HG03378 (cell line): ENCODE data around the gene SLC6A20.
A peak's percentile ranks its signal among the peaks of the same experiment; 100 is the strongest.

ENCODE experiments used
- ATAC-seq: cut with Tn5 transposase; IDR thresholded peaks from one replicate; pipeline ENCODE4 v1.9.1; 2021; ENCODE audit warnings: mild to moderate bottlenecking, moderate library complexity; ENCODE audit not compliant: unreplicated experiment

The SLC6A20 gene

GRCh38 chr3:45795882-45796765 lies at the start of gene SLC6A20:
Gene SLC6A20, minus strand, starts transcription at chr3:45796536. Its CDS starts 117 bp downstream, at chr3:45796419.
- ATAC-seq, result no peak

GRCh38 chr3:45844616-45845015 lies 48.3 kb upstream of the SLC6A20 start:
- no peak for ATAC-seq

- ATAC-seq, result no peak
Measured at GRCh38 chr3:45842851-45843625, 46.7 kb upstream of the SLC6A20 start.

GRCh38 chr3:45841757-45842491 lies 45.6 kb upstream of the SLC6A20 start, which contains the start of gene LZTFL1:
Gene LZTFL1, minus strand, starts transcription at chr3:45842119. Its CDS starts 128 bp downstream, at chr3:45841991.
- peak; percentile 87 for ATAC-seq

GRCh38 chr3:45841420-45841756 lies 45.1 kb upstream of the SLC6A20 start:
- ATAC-seq, result no peak

- ATAC-seq, result no peak
Measured at GRCh38 chr3:45838466-45838865, 42.1 kb upstream of the SLC6A20 start.

- no peak for ATAC-seq
Measured at GRCh38 chr3:45832699-45833098, 36.4 kb upstream of the SLC6A20 start.

- no peak for ATAC-seq
Measured at GRCh38 chr3:45830121-45830520, 33.8 kb upstream of the SLC6A20 start.

GRCh38 chr3:45826908-45827307 lies 30.6 kb upstream of the SLC6A20 start:
- ATAC-seq, result no peak

GRCh38 chr3:45826321-45826720 lies 30.0 kb upstream of the SLC6A20 start:
- no peak for ATAC-seq

GRCh38 chr3:45821127-45821526 lies 24.8 kb upstream of the SLC6A20 start:
- no peak for ATAC-seq

GRCh38 chr3:45819543-45819942 lies 23.2 kb upstream of the SLC6A20 start:
- ATAC-seq, result no peak

- ATAC-seq, result no peak
Measured at GRCh38 chr3:45817831-45818522, 21.6 kb upstream of the SLC6A20 start.

GRCh38 chr3:45816544-45816943 lies 20.2 kb upstream of the SLC6A20 start:
- ATAC-seq, result no peak

- ATAC-seq, result no peak
Measured at GRCh38 chr3:45814322-45814721, 18.0 kb upstream of the SLC6A20 start.

GRCh38 chr3:45807681-45808540 lies 11.6 kb upstream of the SLC6A20 start:
- ATAC-seq, result no peak

GRCh38 chr3:45807133-45807532 lies 10.8 kb upstream of the SLC6A20 start:
- ATAC-seq, result no peak

GRCh38 chr3:45806072-45806471 lies 9.7 kb upstream of the SLC6A20 start:
- ATAC-seq, result no peak

GRCh38 chr3:45803252-45803935 lies 7.1 kb upstream of the SLC6A20 start:
- ATAC-seq, result no peak
